SK-N-SH (cell line): ENCODE results near the gene OGN. TPM values are rescaled to one million over a fixed set of nuclear protein-coding genes. Genes with fewer than 3 reads are reported as not detected.

Source experiments
- CTCF ChIA-PET: fragments of 300-600, 350-600 bp; formaldehyde crosslinking; extraction: SDS; loops from one replicate; lab custom pipeline; 2021; lab: Yijun Ruan, JAX
- POLR2A ChIA-PET: fragments of 350-600 bp; sonication (Branson Sonifier 250); formaldehyde crosslinking; extraction: SDS; loops from one replicate; lab custom pipeline; 2020; ENCODE audit warnings: antibody characterized with exemption, inconsistent platforms; lab: Yijun Ruan, JAX
- DNase-seq: peaks from one replicate; pipeline ENCODE4 v3.0.0; 2012
- H2AFZ ChIP-seq: fragments of 200-600 bp; sonication (generic); 2 replicates; pipeline ENCODE4 v1.8.1; 2016; ENCODE audit warnings: antibody characterized with exemption, mild to moderate bottlenecking, low read depth
- H3F3A ChIP-seq: fragments of 200-600 bp; sonication (generic); replicated peaks from 2 replicates; pipeline ENCODE3; 2016; ENCODE audit warnings: antibody characterized with exemption, mild to moderate bottlenecking; ENCODE audit not compliant: insufficient read depth
- H3K27ac ChIP-seq, 2 experiments: fragments of 200-500 bp in 1 of 2; fragments of 200-600 bp in 1 of 2; sonication (Bioruptor generic) in 1 of 2; sonication (generic), shearing (Covaris generic) in 1 of 2; 2 replicates each; pipeline versions ENCODE4 v1.5.1 to v1.6.1; 2014 to 2016; ENCODE audit warnings: low read depth in 2 of 2, inconsistent platforms in 1 of 2, low read length in 1 of 2, mild to moderate bottlenecking in 1 of 2, mixed read lengths in 1 of 2
- H3K27me3 ChIP-seq: fragments of 200-600 bp; sonication (generic), shearing (Covaris generic); 2 replicates; pipeline ENCODE4 v1.6.1; 2016; ENCODE audit warnings: mixed run types; ENCODE audit not compliant: insufficient read depth
- H3K36me3 ChIP-seq, 2 experiments: fragments of 200-500 bp in 1 of 2; fragments of 200-600 bp in 1 of 2; sonication (Bioruptor generic) in 1 of 2; sonication (generic) in 1 of 2; replicated peaks in 1 of 2; 2 replicates each; pipeline versions ENCODE3 to v1.5.1; 2014 to 2016; ENCODE audit warnings: low read length in 1 of 2, mild to moderate bottlenecking in 1 of 2; ENCODE audit not compliant: insufficient read depth in 2 of 2, control insufficient read depth in 1 of 2
- H3K4me1 ChIP-seq, 2 experiments: fragments of 200-500 bp in 1 of 2; fragments of 200-600 bp in 1 of 2; sonication (Bioruptor generic) in 1 of 2; sonication (generic), shearing (Covaris generic) in 1 of 2; 2 replicates each; pipeline versions ENCODE4 v1.5.1 to v1.6.1; 2014 to 2016; ENCODE audit warnings: low read depth in 1 of 2, low read length in 1 of 2, mixed run types in 1 of 2; ENCODE audit not compliant: insufficient read depth in 2 of 2, control insufficient read depth in 1 of 2
- H3K4me2 ChIP-seq: fragments of 200-600 bp; sonication (generic), shearing (Covaris generic); 2 replicates; pipeline ENCODE4 v1.6.1; 2017; ENCODE audit warnings: mixed run types
- H3K4me3 ChIP-seq, 2 experiments: fragments of 200-500 bp in 1 of 2; fragments of 200-600 bp in 1 of 2; sonication (Bioruptor generic) in 1 of 2; sonication (generic), shearing (Covaris generic) in 1 of 2; 2 replicates each; pipeline versions ENCODE4 v1.5.1 to v1.8.1; 2014 to 2016; ENCODE audit warnings: low read depth in 2 of 2, inconsistent platforms in 1 of 2, low read length in 1 of 2, mild to moderate bottlenecking in 1 of 2, mixed read lengths in 1 of 2, moderate library complexity in 1 of 2
- H3K79me2 ChIP-seq: fragments of 200-600 bp; sonication (generic); 2 replicates; pipeline ENCODE4 v1.8.1; 2017; ENCODE audit warnings: mild to moderate bottlenecking; ENCODE audit not compliant: insufficient read depth
- H3K9ac ChIP-seq: fragments of 200-600 bp; sonication (generic); 2 replicates; pipeline ENCODE4 v1.6.1; 2017; ENCODE audit warnings: mixed run types
- H3K9me2 ChIP-seq: fragments of 200-600 bp; sonication (generic); 2 replicates; pipeline ENCODE4 v1.6.1; 2017; ENCODE audit warnings: mixed run types
- H3K9me3 ChIP-seq: fragments of 200-600 bp; sonication (generic); 2 replicates; pipeline ENCODE4 v1.6.1; 2017; ENCODE audit warnings: mixed run types, mild to moderate bottlenecking, moderate library complexity
- H4K20me1 ChIP-seq: fragments of 200-600 bp; sonication (generic); 2 replicates; pipeline ENCODE4 v1.6.1; 2017; ENCODE audit warnings: mild to moderate bottlenecking, mixed run types; ENCODE audit not compliant: insufficient read depth
- CHD2 ChIP-seq: fragments of 150-350 bp; IDR thresholded peaks from 2 replicates; pipeline ENCODE4 v1.6.1; 2018; ENCODE audit warnings: low read length; ENCODE audit not compliant: partially characterized antibody
- ELF1 ChIP-seq: IDR thresholded peaks from 2 replicates; pipeline ENCODE4 v1.4.0; 2012
- EP300 ChIP-seq, 2 experiments: IDR thresholded peaks; 2 replicates each; pipeline versions ENCODE4 v1.4.0 to v1.6.1; 2012; ENCODE audit warnings: borderline replicate concordance in 1 of 2, low read depth in 1 of 2, low read length in 1 of 2
- FOSL2 ChIP-seq: IDR thresholded peaks from 2 replicates; pipeline ENCODE4 v1.4.0; 2012; ENCODE audit warnings: low read depth, mild to moderate bottlenecking, moderate library complexity, borderline replicate concordance
- FOXM1 ChIP-seq: IDR thresholded peaks from 2 replicates; pipeline ENCODE4 v1.4.0; 2012; ENCODE audit warnings: low read depth, mild to moderate bottlenecking
- NFIC ChIP-seq: IDR thresholded peaks from 2 replicates; pipeline ENCODE4 v1.4.0; 2012; ENCODE audit warnings: borderline replicate concordance
- NRF1 ChIP-seq: IDR thresholded peaks from 2 replicates; pipeline ENCODE4 v1.6.1; 2012; ENCODE audit warnings: low read depth, mild to moderate bottlenecking, low read length
- PBX3 ChIP-seq: IDR thresholded peaks from 2 replicates; pipeline ENCODE4; 2012
- POLR2AphosphoS5 ChIP-seq: IDR thresholded peaks from 2 replicates; pipeline ENCODE4 v1.6.1; 2012; ENCODE audit warnings: low read depth, low read length
- RCOR1 ChIP-seq: fragments of 150-350 bp; IDR thresholded peaks from 2 replicates; pipeline ENCODE4 v1.6.1; 2017; ENCODE audit warnings: antibody characterized with exemption, low read length
- RFX5 ChIP-seq: IDR thresholded peaks from 2 replicates; pipeline ENCODE4 v1.6.1; 2012; ENCODE audit warnings: mild to moderate bottlenecking, improper control_type of control experiment, low read length
- RXRA ChIP-seq: IDR thresholded peaks from 2 replicates; pipeline ENCODE4 v1.4.0; 2012; ENCODE audit warnings: low read depth, mild to moderate bottlenecking, borderline replicate concordance
- SIN3A ChIP-seq: IDR thresholded peaks from 2 replicates; pipeline ENCODE4 v1.6.1; 2012; ENCODE audit warnings: low read depth, mild to moderate bottlenecking, low read length, moderate library complexity, borderline replicate concordance
- TCF12 ChIP-seq: IDR thresholded peaks from 2 replicates; pipeline ENCODE4 v1.4.0; 2012
- TEAD4 ChIP-seq: IDR thresholded peaks from 2 replicates; pipeline ENCODE4 v1.4.0; 2012; ENCODE audit warnings: mild to moderate bottlenecking, borderline replicate concordance; ENCODE audit not compliant: insufficient read depth
- USF1 ChIP-seq: IDR thresholded peaks from 2 replicates; pipeline ENCODE4 v1.4.0; 2012; ENCODE audit warnings: low read depth, borderline replicate concordance
- ZBTB33 ChIP-seq: IDR thresholded peaks from 2 replicates; pipeline ENCODE4 v1.4.0; 2012; ENCODE audit warnings: low read depth, borderline replicate concordance
- whole genome bisulfite sequencing: methylation state at CpG from one replicate; pipeline ENCODE4 v1.1.6; 2017; ENCODE audit warnings: low lambda C conversion rate; 5-methylcytosine and 5-hydroxymethylcytosine counted together
- polyA plus RNA-seq, 3 experiments: library from polyadenylated mRNA; depleted of rRNA; stranded (reverse); fragments of >200 nt; gene quantifications; 2 replicates each; pipeline ENCODE4 v1.2.3, GENCODE V29; 2012
- TF ChIP-seq, protein P1 (sequence below): IDR thresholded peaks from 2 replicates; pipeline ENCODE4 v1.4.0; 2012; ENCODE audit warnings: low read depth
- TF ChIP-seq, protein P2 (sequence below): fragments of 150-350 bp; IDR thresholded peaks from 2 replicates; pipeline ENCODE4 v1.6.1; 2016; ENCODE audit warnings: mild to moderate bottlenecking, low read depth, low read length

OGN gene
- polyA plus RNA-seq, 1 of the 3 experiments (the other 2 are of a cell fraction): 0.03 TPM

DNA sequence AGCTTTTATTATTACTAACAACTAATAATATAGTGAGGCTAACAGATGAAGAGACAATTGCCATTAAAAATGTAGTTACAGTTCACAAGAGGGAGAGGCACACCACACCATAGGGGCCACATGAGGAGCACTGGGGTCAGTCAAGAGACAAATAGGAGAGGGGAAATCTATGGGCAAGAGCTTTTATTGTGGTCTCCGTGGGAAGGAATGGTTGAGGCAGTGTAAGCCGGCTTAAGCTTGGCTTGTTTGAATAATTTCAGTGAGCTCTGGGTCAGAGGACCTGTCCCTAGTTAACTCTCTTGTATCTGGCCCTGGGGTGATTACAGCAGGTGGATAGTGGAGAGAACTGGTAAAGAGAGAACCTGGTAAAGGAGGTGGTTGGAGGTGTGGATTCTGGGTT is 35.3 kb downstream of the OGN start:
- DNase-seq: no peak
- H4K20me1 ChIP-seq: no peaks in the 10 kb centered on the region
- 0 out of 2 replicates have a peak, but pooled peaks cover 3% of the 10 kb centered on the region for H3K9me2 ChIP-seq
- H3K27me3 ChIP-seq: no peaks in the 10 kb centered on the region
- H2AFZ ChIP-seq: no peak overlapping the region
- WGBS: 81% methylated on average over 2 of the region's 2 CpGs
- peaks cover 0 to 4% of the 10 kb centered on the region in 2 experiments for H3K36me3 ChIP-seq
- ChIA-PET POLR2A (no interaction called here), CTCF (interaction anchor here (0.6 to 1.3 kb wide), 2 partner anchors 10 to 65 kb away, joined by 3 to 5 read pairs; no protein-coding TSS in a partner anchor)
- no peaks in the 10 kb centered on the region for H3K79me2 ChIP-seq
- H3K9ac ChIP-seq: no peak overlapping the region
- H3K9me3 ChIP-seq: peaks cover 8% of the 10 kb centered on the region; the same call in 1 of the 2 replicates
- no peak overlapping the region for H3K4me2 ChIP-seq
- H3F3A ChIP-seq: no peaks in the 10 kb centered on the region
- H3K4me1 ChIP-seq: no peaks in the 10 kb centered on the region
- TF ChIP-seq CHD2: no peak
- TF ChIP-seq, protein P1, sequence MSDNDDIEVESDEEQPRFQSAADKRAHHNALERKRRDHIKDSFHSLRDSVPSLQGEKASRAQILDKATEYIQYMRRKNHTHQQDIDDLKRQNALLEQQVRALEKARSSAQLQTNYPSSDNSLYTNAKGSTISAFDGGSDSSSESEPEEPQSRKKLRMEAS: no peak
- TF ChIP-seq EP300 (IDR thresholded peaks at IDR 0.05; ENCODE audit: borderline replicate concordance in 1 of 2, low read depth in 1 of 2, low read length in 1 of 2): no peak
- TF ChIP-seq, protein P2, sequence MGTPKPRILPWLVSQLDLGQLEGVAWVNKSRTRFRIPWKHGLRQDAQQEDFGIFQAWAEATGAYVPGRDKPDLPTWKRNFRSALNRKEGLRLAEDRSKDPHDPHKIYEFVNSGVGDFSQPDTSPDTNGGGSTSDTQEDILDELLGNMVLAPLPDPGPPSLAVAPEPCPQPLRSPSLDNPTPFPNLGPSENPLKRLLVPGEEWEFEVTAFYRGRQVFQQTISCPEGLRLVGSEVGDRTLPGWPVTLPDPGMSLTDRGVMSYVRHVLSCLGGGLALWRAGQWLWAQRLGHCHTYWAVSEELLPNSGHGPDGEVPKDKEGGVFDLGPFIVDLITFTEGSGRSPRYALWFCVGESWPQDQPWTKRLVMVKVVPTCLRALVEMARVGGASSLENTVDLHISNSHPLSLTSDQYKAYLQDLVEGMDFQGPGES: no peak
- no peak for TF ChIP-seq NRF1
- TF ChIP-seq SIN3A: no peak
- TF ChIP-seq FOSL2: no peak
- no peak for TF ChIP-seq RFX5
- no peak for TF ChIP-seq TCF12
- TF ChIP-seq RCOR1: no peak
- no peak for TF ChIP-seq FOXM1
- no peak for TF ChIP-seq NFIC
- TF ChIP-seq RXRA: no peak
- no peak for TF ChIP-seq PBX3
- TF ChIP-seq POLR2AphosphoS5: no peak
- TF ChIP-seq ELF1: no peak
- TF ChIP-seq TEAD4: no peak
- no peak for TF ChIP-seq USF1
- no peak for TF ChIP-seq ZBTB33
- no peak overlapping the region for H3K4me3 ChIP-seq
- no peak overlapping the region for H3K27ac ChIP-seq
